Cardiac fibroblast (primary cell): ENCODE measurements around the gene MARK4.

ENCODE experiments used
- DNase-seq, 2 donors: peaks; one replicate each; pipeline versions ENCODE4 v3.0.0 to v3.0.0-alpha.2; 2010; ENCODE audit warnings: low read depth in 2 of 2
- H3K4me3 ChIP-seq, 2 donors: replicated peaks in 1 of 2; 1 replicate in 1 of 2; 2 replicates in 1 of 2; pipeline ENCODE4 v1.5.1; 2011; ENCODE audit warnings: low read depth in 2 of 2, low read length in 2 of 2, mild to moderate bottlenecking in 2 of 2, moderate library complexity in 1 of 2
- TF ChIP-seq, protein P1 (sequence below): IDR thresholded peaks from one replicate; pipeline ENCODE4 v1.5.1; 2011; ENCODE audit warnings: low read depth, mild to moderate bottlenecking, low read length, inconsistent platforms

Gene MARK4

DNA sequence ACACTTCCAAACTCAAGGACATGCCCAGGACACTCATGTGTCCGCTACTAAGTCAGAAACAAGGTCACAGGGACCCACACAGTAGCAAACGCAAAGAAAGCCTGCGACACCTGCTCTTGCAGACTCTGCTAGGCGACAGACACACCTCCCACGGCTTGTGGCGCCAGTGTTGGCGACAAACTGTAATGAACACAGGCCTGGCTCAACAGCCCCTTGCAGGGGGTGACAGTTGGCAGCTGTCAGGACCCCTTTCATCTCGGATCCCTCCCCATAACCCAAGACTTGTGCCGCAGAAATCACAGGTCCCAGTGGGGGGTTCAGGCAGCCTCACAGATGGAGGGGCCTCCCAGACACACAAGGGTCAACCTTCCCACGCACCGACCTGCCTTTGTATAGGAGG is 71.2 kb downstream of the MARK4 start:
- no peak overlapping the region for H3K4me3 ChIP-seq
- no peak for DNase-seq
- TF ChIP-seq, protein P1, sequence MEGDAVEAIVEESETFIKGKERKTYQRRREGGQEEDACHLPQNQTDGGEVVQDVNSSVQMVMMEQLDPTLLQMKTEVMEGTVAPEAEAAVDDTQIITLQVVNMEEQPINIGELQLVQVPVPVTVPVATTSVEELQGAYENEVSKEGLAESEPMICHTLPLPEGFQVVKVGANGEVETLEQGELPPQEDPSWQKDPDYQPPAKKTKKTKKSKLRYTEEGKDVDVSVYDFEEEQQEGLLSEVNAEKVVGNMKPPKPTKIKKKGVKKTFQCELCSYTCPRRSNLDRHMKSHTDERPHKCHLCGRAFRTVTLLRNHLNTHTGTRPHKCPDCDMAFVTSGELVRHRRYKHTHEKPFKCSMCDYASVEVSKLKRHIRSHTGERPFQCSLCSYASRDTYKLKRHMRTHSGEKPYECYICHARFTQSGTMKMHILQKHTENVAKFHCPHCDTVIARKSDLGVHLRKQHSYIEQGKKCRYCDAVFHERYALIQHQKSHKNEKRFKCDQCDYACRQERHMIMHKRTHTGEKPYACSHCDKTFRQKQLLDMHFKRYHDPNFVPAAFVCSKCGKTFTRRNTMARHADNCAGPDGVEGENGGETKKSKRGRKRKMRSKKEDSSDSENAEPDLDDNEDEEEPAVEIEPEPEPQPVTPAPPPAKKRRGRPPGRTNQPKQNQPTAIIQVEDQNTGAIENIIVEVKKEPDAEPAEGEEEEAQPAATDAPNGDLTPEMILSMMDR, result no peak

DNA sequence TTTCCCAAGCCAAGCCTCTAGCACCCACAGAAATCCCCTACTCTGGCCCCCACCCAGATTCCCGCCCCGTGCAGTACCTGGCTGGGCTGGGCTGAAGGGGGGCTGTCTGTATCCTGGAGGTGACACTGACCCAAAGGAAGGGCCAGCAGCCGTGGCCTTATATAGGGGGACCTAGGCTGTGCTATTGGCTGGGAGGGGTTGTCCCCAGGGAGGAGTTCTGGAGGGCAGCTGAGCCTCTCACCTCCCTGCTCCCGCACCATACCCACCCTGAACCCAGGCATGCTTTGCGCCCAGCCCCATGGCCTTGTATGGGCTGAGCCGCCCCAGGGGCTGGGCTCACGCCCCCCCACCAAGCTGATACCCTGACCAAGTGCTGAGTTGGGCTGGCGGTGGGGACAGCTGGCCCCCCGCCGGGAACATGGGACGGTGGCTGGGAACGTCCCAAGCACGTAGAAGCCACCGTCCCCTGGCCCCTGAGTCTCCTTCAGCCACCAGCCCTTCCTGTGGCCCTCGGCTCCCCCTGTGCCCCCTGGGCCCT is 71.7 kb downstream of the MARK4 start, which contains the start of gene CKM:
Gene CKM (minus strand): TSS at position 132 of the 538 bp plus-strand sequence. CDS start 3,162 bp downstream, outside the sequence.
- no peak for DNase-seq
- TF ChIP-seq, protein P1, result no peak
- H3K4me3 ChIP-seq, result peak within 1 kb of the TSS in 1 of 2 donors; percentile 35

DNA sequence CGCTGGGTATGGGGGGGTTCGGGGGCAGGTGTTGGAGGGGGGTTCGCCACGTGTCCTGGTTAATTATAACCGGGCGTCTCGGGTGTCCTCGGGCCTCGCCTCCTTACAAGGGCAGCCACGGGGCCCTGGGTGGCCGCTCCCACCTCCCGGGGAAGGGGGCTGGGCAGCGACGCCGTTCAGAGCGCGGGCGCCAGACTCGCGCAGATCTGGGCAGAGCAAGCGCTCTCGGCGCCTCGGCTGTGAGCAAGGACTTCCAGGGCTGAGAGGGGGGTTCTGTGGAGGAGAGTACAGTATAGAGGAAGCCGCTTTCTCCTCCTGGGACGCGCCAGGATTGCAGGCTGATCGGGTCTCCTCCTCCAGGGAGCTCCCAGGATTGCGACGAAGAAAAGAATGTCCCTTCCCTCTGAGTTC is 72.6 kb downstream of the MARK4 start:
- no peak for DNase-seq
- peak overlapping the region in 1 of 2 donors; percentile 35 for H3K4me3 ChIP-seq
- TF ChIP-seq, protein P1, result no peak

DNA sequence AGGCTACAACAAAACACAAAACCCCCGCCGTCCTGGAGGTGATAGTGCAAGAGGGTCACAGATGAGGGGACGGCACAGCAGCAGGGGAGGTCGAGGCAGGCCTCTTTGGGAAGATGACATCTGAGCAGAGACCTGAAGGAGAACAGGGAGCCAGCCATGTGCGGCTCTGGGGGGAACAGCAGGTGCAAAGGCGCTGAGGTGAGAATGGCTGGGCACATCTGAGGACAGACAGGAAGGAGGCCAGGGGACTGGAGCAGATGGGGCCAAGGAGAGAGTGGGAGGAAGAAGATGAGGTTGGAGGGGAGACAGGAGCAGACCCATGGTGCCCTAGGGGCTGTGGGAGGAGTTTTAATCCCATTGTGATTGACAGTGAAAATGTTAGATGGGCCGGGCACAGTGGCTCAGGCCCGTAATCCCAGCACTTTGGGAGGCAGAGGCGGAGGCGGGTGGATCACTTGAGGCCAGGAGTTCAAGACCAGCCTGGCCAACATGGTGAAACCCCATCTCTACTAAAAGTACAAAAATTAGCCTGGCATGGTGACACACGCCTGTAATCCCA is 73.4 kb downstream of the MARK4 start:
- DNase-seq, result no peak
- H3K4me3 ChIP-seq, result no peak overlapping the region
- TF ChIP-seq, protein P1, result no peak

DNA sequence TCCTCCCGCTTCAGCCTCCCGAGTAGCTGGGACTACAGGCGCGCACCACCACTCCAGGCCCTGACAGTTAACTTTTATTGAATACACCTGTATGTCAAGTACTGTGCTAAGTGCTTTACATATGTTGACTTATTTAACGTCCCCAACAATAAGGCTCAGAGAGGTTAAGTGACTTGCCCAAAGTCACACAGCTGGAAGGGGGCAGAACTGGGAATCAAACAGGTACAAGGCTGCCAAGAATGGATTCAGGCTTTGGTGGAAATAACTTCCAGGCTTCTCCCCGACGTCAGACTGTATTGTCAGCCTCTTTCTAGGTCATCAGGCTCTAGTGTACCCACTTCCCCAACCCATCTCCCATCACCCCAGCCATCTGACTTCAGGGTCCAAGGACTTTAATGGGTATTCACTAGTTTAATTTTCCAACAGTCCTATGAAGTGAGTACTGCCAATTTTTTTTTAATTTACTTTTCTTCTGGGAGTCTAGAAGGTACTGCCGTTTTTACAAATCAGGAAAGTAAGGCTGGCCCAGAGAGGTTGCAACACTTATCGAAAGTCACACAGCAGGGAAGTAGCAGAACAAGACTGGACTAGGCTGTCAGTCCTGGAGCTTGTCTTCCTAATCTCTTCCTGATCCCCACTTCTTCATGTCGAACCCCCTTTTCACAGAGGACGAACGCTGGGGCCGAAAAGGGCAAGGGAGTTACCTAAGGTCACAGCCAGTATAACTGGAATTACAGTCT is 76.5 kb downstream of the MARK4 start:
- no peak for DNase-seq
- no peak overlapping the region for H3K4me3 ChIP-seq
- TF ChIP-seq, protein P1, result no peak

DNA sequence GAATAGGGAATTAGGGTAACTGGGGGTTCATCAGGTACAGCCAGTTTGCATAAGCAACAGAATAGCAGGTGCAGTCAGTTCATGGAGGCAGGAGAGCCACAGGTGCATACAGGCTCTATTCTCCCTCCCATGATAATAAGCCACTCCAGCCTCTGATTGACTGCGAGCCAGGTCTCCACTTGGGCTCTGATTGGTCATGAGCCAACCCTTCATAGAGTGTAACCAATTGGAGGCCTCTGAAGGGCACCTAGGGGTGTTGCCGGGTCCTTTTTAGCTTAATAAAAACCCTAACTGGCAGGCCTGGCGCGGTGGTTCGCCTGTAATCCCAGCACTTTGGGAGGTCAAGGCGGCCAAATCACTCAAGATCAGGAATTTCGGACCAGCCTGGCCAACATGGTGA is 80.3 kb downstream of the MARK4 start:
- no peak overlapping the region for H3K4me3 ChIP-seq
- TF ChIP-seq, protein P1, result no peak
- DNase-seq, result no peak
